Skin epidermis (tissue), 12 donors: Measurements from ENCODE around the gene SSR1.
"Not testable (repeated sequence)": the region's sequence is repeated elsewhere in the genome, so short reads cannot be mapped to it uniquely, and the experiment has no call there.

Source experiments
- H3K27ac ChIP-seq, 21 experiments: fragments of 200-600 bp; sonication (generic) in 11 of 21; one replicate each; pipeline ENCODE4 v1.5.0; 2020; ENCODE audit warnings: mild to moderate bottlenecking in 3 of 21, inconsistent platforms in 2 of 21, moderate library complexity in 2 of 21
- H3K4me3 ChIP-seq, 7 experiments: fragments of 200-600 bp; sonication (generic) in 2 of 7; one replicate each; pipeline ENCODE4 v1.5.0; 2020; ENCODE audit warnings: inconsistent platforms in 2 of 7, mild to moderate bottlenecking in 2 of 7, moderate library complexity in 1 of 7

SSR1 gene

GRCh38 chr6:7321866-7322265, 8.9 kb upstream of the SSR1 start:
- H3K27ac ChIP-seq, H3K4me3 ChIP-seq: not testable (repeated sequence)

GRCh38 chr6:7319406-7319805, 6.4 kb upstream of the SSR1 start:
- not testable (repeated sequence) for H3K4me3 ChIP-seq, H3K27ac ChIP-seq

GRCh38 chr6:7317538-7317937, 4.5 kb upstream of the SSR1 start:
- H3K27ac ChIP-seq: no peak overlapping the region
- no peak overlapping the region for H3K4me3 ChIP-seq

GRCh38 chr6:7316658-7317533, 3.9 kb upstream of the SSR1 start:
- Histone ChIP-seq H3K27ac (no peak overlapping the region), H3K4me3 (no peak overlapping the region)

GRCh38 chr6:7315948-7316365, 3.0 kb upstream of the SSR1 start:
- Histone ChIP-seq H3K27ac (no peak overlapping the region), H3K4me3 (no peak overlapping the region)

- Histone ChIP-seq H3K27ac (peak overlapping the region in 6 of 21 experiments; percentile 7 to 98 (median 40)), H3K4me3 (peak overlapping the region in 3 of 7 experiments; percentile 1 to 25 (median 5))
Measured at GRCh38 chr6:7315087-7315947, 2.3 kb upstream of the SSR1 start.

- Histone ChIP-seq H3K4me3 (peak overlapping the region in 1 of 7 experiments; percentile 25), H3K27ac (peak overlapping the region in 5 of 21 experiments; percentile 14 to 98 (median 43))
Measured at GRCh38 chr6:7314414-7314813, 1.4 kb upstream of the SSR1 start.

GRCh38 chr6:7313505-7314165, 636 bp upstream of the SSR1 start:
- peak overlapping the region; percentile 77 to 100 (median 96) for H3K4me3 ChIP-seq
- peak overlapping the region in 20 of 21 experiments; percentile 39 to 98 (median 93) for H3K27ac ChIP-seq

GRCh38 chr6:7311917-7312615, 933 bp downstream of the SSR1 start:
- Histone ChIP-seq H3K27ac (peak overlapping the region; percentile 44 to 98 (median 93)), H3K4me3 (peak overlapping the region; percentile 77 to 100 (median 96))

- H3K27ac ChIP-seq: peak overlapping the region in 3 of 21 experiments; percentile 95 to 98 (median 95)
- peak overlapping the region in 1 of 7 experiments; percentile 100 for H3K4me3 ChIP-seq
Measured at GRCh38 chr6:7311176-7311575, 1.8 kb downstream of the SSR1 start.

- H3K27ac ChIP-seq: peak overlapping the region in 1 of 21 experiments; percentile 34
- no peak overlapping the region for H3K4me3 ChIP-seq
Measured at GRCh38 chr6:7309050-7309449, 3.9 kb downstream of the SSR1 start.

- Histone ChIP-seq H3K4me3 (no peak overlapping the region), H3K27ac (no peak overlapping the region)
Measured at GRCh38 chr6:7307533-7307932, 5.5 kb downstream of the SSR1 start.

GRCh38 chr6:7304821-7305220, 8.2 kb downstream of the SSR1 start:
- Histone ChIP-seq H3K27ac (no peak overlapping the region), H3K4me3 (no peak overlapping the region)

GRCh38 chr6:7301702-7302101, 11.3 kb downstream of the SSR1 start:
- Histone ChIP-seq H3K4me3 (no peak overlapping the region), H3K27ac (no peak overlapping the region)

- no peak overlapping the region for H3K27ac ChIP-seq
- no peak overlapping the region for H3K4me3 ChIP-seq
Measured at GRCh38 chr6:7300926-7301325, 12.1 kb downstream of the SSR1 start.

- no peak overlapping the region for H3K4me3 ChIP-seq
- no peak overlapping the region for H3K27ac ChIP-seq
Measured at GRCh38 chr6:7298113-7298512, 14.9 kb downstream of the SSR1 start.

- Histone ChIP-seq H3K27ac (no peak overlapping the region), H3K4me3 (no peak overlapping the region)
Measured at GRCh38 chr6:7296602-7297001, 16.4 kb downstream of the SSR1 start.

GRCh38 chr6:7295916-7296315, 17.1 kb downstream of the SSR1 start:
- Histone ChIP-seq H3K4me3 (no peak overlapping the region), H3K27ac (no peak overlapping the region)

GRCh38 chr6:7292596-7293255, 20.3 kb downstream of the SSR1 start:
- Histone ChIP-seq H3K27ac (peak overlapping the region in 2 of 21 experiments; percentile 18 to 24), H3K4me3 (no peak overlapping the region)
